Skin of body (tissue), 2 donors: ENCODE data around the gene DPM3. TPM values are rescaled to one million over a fixed set of nuclear protein-coding genes. Genes with fewer than 3 reads are reported as not detected.
"Not testable (repeated sequence)": the region's sequence is repeated elsewhere in the genome, so short reads cannot be mapped to it uniquely, and the experiment has no call there.

ENCODE experiments used
- DNase-seq: peaks from one replicate; lab custom pipeline; 2025; lab: John Stamatoyannopoulos, UW
- total RNA-seq: library from RNA; depleted of rRNA; stranded (reverse); fragments of >200 nt; gene quantifications from one replicate; pipeline ENCODE4 v1.2.3, GENCODE V29; 2014

DPM3 gene
- total RNA-seq = 10.0 TPM

GRCh38 chr1:155139895-155140629 is at the start of gene DPM3:
TSS of gene DPM3 (minus strand) at chr1:155140531. CDS start at chr1:155140240, 291 bp downstream.
- DNase-seq = peak; percentile 63

GRCh38 chr1:155189926-155190325 is 49.6 kb upstream of the DPM3 start:
- DNase-seq = not testable (repeated sequence)

- DNase-seq = no peak
Observed at GRCh38 chr1:155188268-155188667, 47.9 kb upstream of the DPM3 start.

GRCh38 chr1:155187456-155187891 is 47.1 kb upstream of the DPM3 start:
- no peak for DNase-seq

GRCh38 chr1:155186794-155187455 is 46.6 kb upstream of the DPM3 start:
- no peak for DNase-seq

- no peak for DNase-seq
Observed at GRCh38 chr1:155186067-155186793, 45.9 kb upstream of the DPM3 start.

GRCh38 chr1:155185783-155186066 is 45.4 kb upstream of the DPM3 start:
- DNase-seq = no peak

- DNase-seq = no peak
Observed at GRCh38 chr1:155184835-155185782, 44.8 kb upstream of the DPM3 start.

GRCh38 chr1:155184351-155184811 is 44.0 kb upstream of the DPM3 start:
- no peak for DNase-seq

- DNase-seq = no peak
Observed at GRCh38 chr1:155183775-155184221, 43.5 kb upstream of the DPM3 start.

GRCh38 chr1:155182052-155182550 is 41.8 kb upstream of the DPM3 start:
- DNase-seq = no peak

- DNase-seq = no peak
Observed at GRCh38 chr1:155181371-155182051, 41.2 kb upstream of the DPM3 start.

GRCh38 chr1:155179112-155180031 is 39.0 kb upstream of the DPM3 start:
- DNase-seq = no peak

- no peak for DNase-seq
Observed at GRCh38 chr1:155178441-155179111, 38.2 kb upstream of the DPM3 start.

- DNase-seq = no peak
Observed at GRCh38 chr1:155177918-155178281, 37.6 kb upstream of the DPM3 start.

- no peak for DNase-seq
Observed at GRCh38 chr1:155177192-155177917, 37.0 kb upstream of the DPM3 start.

- DNase-seq = peak; percentile 36
Observed at GRCh38 chr1:155176544-155177071, 36.3 kb upstream of the DPM3 start.

- DNase-seq = no peak
Observed at GRCh38 chr1:155175927-155176371, 35.6 kb upstream of the DPM3 start.
